Neuronal stem cell (in vitro differentiated cells): ENCODE measurements around the gene INO80E.

Source experiments
- DNase-seq: peaks from one replicate; pipeline ENCODE4 v3.0.0-alpha.2; 2013; ENCODE audit warnings: low spot score
- H2AFZ ChIP-seq: one replicate; pipeline ENCODE4 v1.6.1; 2013; ENCODE audit warnings: mild to moderate bottlenecking, low read length, inconsistent platforms
- H2AK5ac ChIP-seq: 2 replicates; pipeline ENCODE4 v1.6.1; 2013; ENCODE audit warnings: low read depth, mild to moderate bottlenecking, inconsistent platforms, low read length, moderate library complexity, mixed read lengths
- H2BK120ac ChIP-seq: 2 replicates; pipeline ENCODE4 v1.6.1; 2013; ENCODE audit warnings: low read depth, mild to moderate bottlenecking, inconsistent platforms, low read length, moderate library complexity, mixed read lengths
- H2BK12ac ChIP-seq: one replicate; pipeline ENCODE4 v1.6.1; 2013; ENCODE audit warnings: low read length, inconsistent platforms
- H2BK15ac ChIP-seq: 2 replicates; pipeline ENCODE4 v1.6.1; 2013; ENCODE audit warnings: mild to moderate bottlenecking, low read length, inconsistent platforms, mixed read lengths
- H2BK5ac ChIP-seq: one replicate; pipeline ENCODE4 v1.6.1; 2013; ENCODE audit warnings: inconsistent platforms, mild to moderate bottlenecking, low read length, moderate library complexity
- H3K14ac ChIP-seq: one replicate; pipeline ENCODE4 v1.6.1; 2013; ENCODE audit warnings: low read length, inconsistent platforms
- H3K18ac ChIP-seq: 2 replicates; pipeline ENCODE4 v1.6.1; 2013; ENCODE audit warnings: low read length, inconsistent platforms
- H3K23ac ChIP-seq: 2 replicates; pipeline ENCODE4 v1.6.1; 2013; ENCODE audit warnings: low read depth, mild to moderate bottlenecking, mixed read lengths, low read length, inconsistent platforms; ENCODE audit not compliant: poor library complexity
- H3K27ac ChIP-seq: replicated peaks from 3 replicates; pipeline ENCODE4 v1.5.1; 2013; ENCODE audit warnings: low read length, inconsistent platforms
- H3K27me3 ChIP-seq, 3 experiments: 2 replicates each; pipeline ENCODE4 v1.6.1; 2013; ENCODE audit warnings: low read length in 3 of 3, mild to moderate bottlenecking in 2 of 3, inconsistent platforms in 1 of 3, low read depth in 1 of 3, mixed read lengths in 1 of 3, moderate library complexity in 1 of 3; ENCODE audit not compliant: control insufficient read depth in 3 of 3, insufficient read depth in 3 of 3
- H3K36me3 ChIP-seq, 2 donors: replicated peaks in 1 of 2; 2 replicates each; pipeline ENCODE4 v1.6.1; 2013; ENCODE audit warnings: low read length in 2 of 2; ENCODE audit not compliant: control insufficient read depth in 2 of 2, insufficient read depth in 2 of 2
- H3K4ac ChIP-seq: 2 replicates; pipeline ENCODE4 v1.6.1; 2013; ENCODE audit warnings: inconsistent platforms, mild to moderate bottlenecking, low read length, moderate library complexity
- H3K4me1 ChIP-seq, 2 donors: 1 replicate in 1 of 2; 2 replicates in 1 of 2; pipeline ENCODE4 v1.6.1; 2013; ENCODE audit warnings: low read length in 2 of 2, low read depth in 1 of 2; ENCODE audit not compliant: control insufficient read depth in 2 of 2, insufficient read depth in 1 of 2
- H3K4me2 ChIP-seq: one replicate; pipeline ENCODE4 v1.6.1; 2013; ENCODE audit warnings: mild to moderate bottlenecking, low read length, inconsistent platforms; ENCODE audit not compliant: insufficient read depth, poor library complexity, severe bottlenecking
- H3K4me3 ChIP-seq, 2 donors: 2 replicates each; pipeline ENCODE4 v1.5.1; 2013; ENCODE audit warnings: low read length in 2 of 2, mild to moderate bottlenecking in 2 of 2, inconsistent platforms in 1 of 2, moderate library complexity in 1 of 2
- H3K79me1 ChIP-seq: one replicate; pipeline ENCODE4 v1.6.1; 2013; ENCODE audit warnings: low read depth, mild to moderate bottlenecking, inconsistent platforms, low read length, moderate library complexity
- H3K9ac ChIP-seq: one replicate; pipeline ENCODE4 v1.6.1; 2013; ENCODE audit warnings: mild to moderate bottlenecking, low read depth, low read length, inconsistent platforms; ENCODE audit not compliant: poor library complexity
- H3K9me3 ChIP-seq, 2 donors: replicated peaks in 1 of 2; 2 replicates each; pipeline versions ENCODE3 to v1.6.1; 2013; ENCODE audit warnings: low read length in 2 of 2, mild to moderate bottlenecking in 2 of 2, inconsistent platforms in 1 of 2, low read depth in 1 of 2, mixed read lengths in 1 of 2, moderate library complexity in 1 of 2; ENCODE audit not compliant: control insufficient read depth in 2 of 2, insufficient read depth in 1 of 2
- H4K8ac ChIP-seq: one replicate; pipeline ENCODE4 v1.6.1; 2013; ENCODE audit warnings: low read depth, mild to moderate bottlenecking, inconsistent platforms, low read length, moderate library complexity
- H4K91ac ChIP-seq: one replicate; pipeline ENCODE4 v1.6.1; 2013; ENCODE audit warnings: low read length, low read depth, mild to moderate bottlenecking, inconsistent platforms; ENCODE audit not compliant: poor library complexity
- WGBS, 2 donors: extraction: QIAGEN DNeasy Blood & Tissue Kit; methylation state at CpG; one replicate each; pipeline ENCODE4 v1.1.7; 2013; ENCODE audit warnings: missing lambda C conversion rate in 2 of 2, mixed read lengths in 1 of 2; ENCODE audit not compliant: insufficient read length in 2 of 2, insufficient replicate concordance in 1 of 2; ENCODE audit errors: extremely low coverage in 2 of 2; 5-methylcytosine and 5-hydroxymethylcytosine counted together

Gene INO80E

DNA sequence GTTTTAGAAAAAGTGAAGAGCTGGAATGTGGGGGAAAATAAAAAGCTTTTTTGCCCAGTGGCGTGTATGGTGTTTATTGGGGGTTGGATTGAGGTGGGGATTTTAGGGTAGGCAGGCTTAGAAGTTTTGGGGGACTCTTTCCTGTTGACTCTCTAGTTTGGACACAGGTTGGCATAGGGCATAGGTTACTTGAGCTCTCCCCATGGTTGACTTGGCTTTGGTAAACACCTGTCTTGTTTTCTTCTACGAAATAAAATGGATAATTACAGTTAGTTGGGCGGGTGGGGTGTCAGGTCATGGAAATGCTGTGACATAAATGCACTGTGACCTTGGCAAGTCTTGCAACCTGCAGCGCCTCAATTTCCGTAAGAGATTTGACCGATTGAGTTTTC, 23.1 kb upstream of the INO80E start:
- Histone ChIP-seq H4K91ac (no peak overlapping the region), H2AK5ac (no peak overlapping the region), H3K18ac (no peak overlapping the region), H3K14ac (no peak overlapping the region), H3K4ac (no peak overlapping the region), H2BK12ac (no peak overlapping the region), H2AFZ (peak overlapping the region; percentile 64), H3K27ac (peak overlapping the region; percentile 32), H4K8ac (no peak overlapping the region), H3K23ac (no peak overlapping the region), H2BK15ac (no peak overlapping the region), H3K27me3 (no peaks in the 10 kb centered on the region), H2BK120ac (no peak overlapping the region), H3K79me1 (peaks cover 11% of the 10 kb centered on the region), H3K4me3 (no peak overlapping the region), H3K9me3 (peaks cover 9 to 10% of the 10 kb centered on the region in 2 donors), H3K36me3 (peaks cover 16 to 51% of the 10 kb centered on the region in 2 donors), H3K4me2 (no peak overlapping the region), H3K9ac (no peak overlapping the region), H2BK5ac (no peak overlapping the region), H3K4me1 (peaks cover 18 to 23% of the 10 kb centered on the region in 2 donors)
- 100% methylated on average over 1 of the region's 6 CpGs; no CpG with 5 or more reads in 1 of the 2 donors for WGBS, 2 donors
- DNase-seq, result no peak

DNA sequence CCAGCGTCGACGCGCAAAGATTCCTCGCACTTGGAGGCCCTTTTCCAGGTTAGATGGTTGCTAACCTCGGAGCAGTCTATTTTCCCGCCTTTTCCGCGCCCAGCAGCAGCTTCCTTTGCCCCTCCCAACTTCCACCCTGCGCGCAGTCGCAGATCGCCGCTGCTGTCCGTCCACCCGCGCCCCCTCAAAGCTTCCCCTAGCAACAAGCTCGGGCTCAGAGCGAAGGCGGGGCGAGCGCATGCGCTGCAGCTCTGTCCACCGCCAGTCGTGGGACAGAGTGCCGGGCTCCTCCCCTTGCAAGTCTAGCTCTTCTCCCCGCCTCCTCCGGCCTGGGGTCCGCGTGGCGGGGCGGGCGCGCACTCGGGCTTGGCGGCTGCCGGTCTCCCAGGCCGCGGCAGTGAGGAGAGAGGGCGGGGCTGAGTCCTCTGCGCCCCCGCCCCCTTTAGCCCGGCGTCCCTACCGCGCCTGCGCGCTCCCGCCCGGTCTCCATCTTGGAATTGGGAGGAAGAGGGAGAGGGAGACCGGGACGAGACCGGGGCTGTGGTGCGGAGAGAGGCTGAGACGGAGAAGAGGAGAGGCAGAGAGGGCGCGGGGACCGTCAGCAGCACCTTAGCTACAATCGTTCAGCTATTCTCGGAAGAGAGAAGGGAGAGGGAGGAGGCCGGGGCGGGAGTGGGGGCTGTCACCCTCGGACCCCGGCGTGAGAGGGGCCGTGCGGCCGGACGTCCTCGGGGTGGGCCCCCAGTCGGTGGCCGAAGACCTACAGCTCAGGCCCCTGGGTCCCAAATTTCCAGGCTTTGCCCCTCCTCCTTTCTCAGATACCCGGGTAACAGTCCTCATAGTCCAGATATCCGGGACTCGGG, 22.4 kb upstream of the INO80E start, which contains the start of gene TAOK2:
TSS of gene TAOK2 (plus strand) at position 485 of the 863 bp plus-strand sequence. CDS start 3,905 bp downstream, outside the sequence.
- Histone ChIP-seq H3K9ac (peak within 1 kb of the TSS; percentile 91), H2AFZ (peak within 1 kb of the TSS; percentile 87), H2BK12ac (no peak within 1 kb of the TSS), H2AK5ac (peak within 1 kb of the TSS; percentile 25), H3K14ac (no peak within 1 kb of the TSS), H3K79me1 (peaks cover 13% of the 10 kb centered on the region), H3K27me3 (no peaks in the 10 kb centered on the region), H2BK15ac (no peak within 1 kb of the TSS), H3K4me1 (peaks cover 18 to 23% of the 10 kb centered on the region in 2 donors), H3K4me3 (peak within 1 kb of the TSS; percentile 78 to 97), H2BK120ac (no peak within 1 kb of the TSS), H3K23ac (peak within 1 kb of the TSS; percentile 90), H3K27ac (peak within 1 kb of the TSS; percentile 86), H3K36me3 (peaks cover 20 to 51% of the 10 kb centered on the region in 2 donors), H4K8ac (no peak within 1 kb of the TSS), H3K9me3 (peaks cover 9 to 10% of the 10 kb centered on the region in 2 donors), H4K91ac (no peak within 1 kb of the TSS), H2BK5ac (peak within 1 kb of the TSS; percentile 78), H3K4me2 (peak within 1 kb of the TSS; percentile 80), H3K4ac (peak within 1 kb of the TSS; percentile 4), H3K18ac (peak within 1 kb of the TSS; percentile 86)
- peak; percentile 100 for DNase-seq
- WGBS, 2 donors, result no CpG with 5 or more reads among the region's 75 CpGs

DNA sequence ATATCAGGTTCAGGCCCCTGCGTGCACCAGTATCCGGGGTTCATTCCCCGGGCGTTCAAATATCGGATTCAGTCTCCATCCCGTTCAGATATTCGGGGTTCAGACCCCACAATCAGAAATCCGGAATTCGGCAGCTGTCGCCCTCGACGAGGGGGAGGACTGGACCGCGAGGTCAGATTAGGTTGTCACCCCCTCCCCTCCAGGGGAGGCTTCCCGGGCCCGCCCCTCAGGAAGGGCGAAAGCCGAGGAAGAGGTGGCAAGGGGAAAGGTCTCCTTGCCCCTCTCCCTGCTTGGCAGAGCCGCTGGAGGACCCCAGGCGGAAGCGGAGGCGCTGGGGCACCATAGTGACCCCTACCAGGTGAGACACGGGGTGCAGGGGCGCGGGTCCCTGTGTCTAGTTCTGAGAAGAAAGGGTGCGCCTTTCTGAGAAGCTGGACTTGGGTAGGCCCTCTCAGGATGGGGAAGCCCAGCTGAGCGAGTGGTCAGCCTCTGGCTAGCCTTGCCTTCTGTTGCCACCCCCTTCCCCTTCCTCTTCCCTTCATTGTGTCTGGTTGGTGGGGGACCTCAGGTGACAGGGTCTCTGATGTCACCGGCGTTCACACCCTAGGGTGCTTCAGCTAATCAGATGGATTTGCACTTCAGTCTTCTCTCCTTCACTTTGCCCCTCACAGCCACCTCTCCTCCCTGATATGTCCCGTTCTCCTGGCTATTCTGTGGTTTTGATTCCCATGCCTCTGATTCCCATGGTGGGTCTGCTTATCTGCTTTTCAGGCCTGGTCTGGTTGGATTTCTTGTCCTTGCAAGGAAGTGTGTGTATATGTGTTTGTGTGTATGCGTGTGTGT, 21.5 kb upstream of the INO80E start:
- Histone ChIP-seq H3K18ac (peak overlapping the region; percentile 46), H3K4me1 (peaks cover 18 to 23% of the 10 kb centered on the region in 2 donors), H3K4ac (no peak overlapping the region), H4K8ac (no peak overlapping the region), H2BK12ac (no peak overlapping the region), H2AK5ac (no peak overlapping the region), H3K27me3 (no peaks in the 10 kb centered on the region), H3K4me3 (peak overlapping the region; percentile 78 to 97), H2BK15ac (no peak overlapping the region), H3K79me1 (peaks cover 13% of the 10 kb centered on the region), H3K4me2 (peak overlapping the region; percentile 80), H2BK5ac (peak overlapping the region; percentile 78), H2BK120ac (no peak overlapping the region), H3K36me3 (peaks cover 24 to 54% of the 10 kb centered on the region in 2 donors), H3K9ac (peak overlapping the region; percentile 91), H2AFZ (peak overlapping the region; percentile 87), H4K91ac (no peak overlapping the region), H3K9me3 (peaks cover 9 to 10% of the 10 kb centered on the region in 2 donors), H3K14ac (no peak overlapping the region), H3K23ac (no peak overlapping the region), H3K27ac (no peak overlapping the region)
- DNase-seq, result no peak
- WGBS, 2 donors, result no CpG with 5 or more reads among the region's 31 CpGs
